ENCODE results near the gene SLC44A1. TPM values are rescaled to one million over a fixed set of nuclear protein-coding genes. Genes with fewer than 3 reads are reported as not detected.
A peak's percentile ranks its signal among the peaks of the same experiment; 100 is the strongest.

SLC44A1 gene
- total and polyA plus RNA-seq, 9 donors: 12.4 to 20.8 (median 15.5) TPM

- no peak overlapping the region for H3K4me3 ChIP-seq (ENCODE audit: low read length)
- no peak overlapping the region for H3K27ac ChIP-seq (ENCODE audit: low read length)
- peak; percentile 37 for DNase-seq
- no peaks in the 10 kb centered on the region for H3K36me3 ChIP-seq (ENCODE audit: control insufficient read depth, insufficient read depth, low read length)
- peaks cover 4% of the 10 kb centered on the region for H3K9me3 ChIP-seq (replicated peaks; ENCODE audit: control insufficient read depth, low read depth, low read length)
- WGBS (ENCODE audit: insufficient coverage): 41% methylated on average over 5 of the region's 12 CpGs
- H3K4me1 ChIP-seq (ENCODE audit: control insufficient read depth, insufficient read depth, low read length): no peaks in the 10 kb centered on the region
- no peaks in the 10 kb centered on the region for H3K27me3 ChIP-seq (ENCODE audit: control insufficient read depth, insufficient read depth, low read length)
Observed at GRCh38 chr9:105328872-105329718, 84.6 kb downstream of the SLC44A1 start.

DNA sequence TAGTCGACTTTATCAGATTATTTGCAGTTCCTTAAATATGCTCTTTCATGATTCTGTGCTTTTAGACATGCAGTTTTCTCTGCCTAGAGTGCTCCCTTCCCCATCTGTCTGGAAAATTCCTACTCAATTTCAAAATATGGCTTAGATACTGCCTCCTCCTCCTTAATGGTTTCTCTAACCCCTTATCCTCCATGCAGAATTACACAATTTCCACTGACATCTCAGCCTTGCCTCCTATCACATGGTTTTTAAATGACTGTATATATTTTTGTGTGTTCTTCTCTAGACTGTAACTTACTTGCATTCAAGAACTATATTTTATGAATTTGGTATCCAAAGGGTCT, 85.2 kb downstream of the SLC44A1 start:
- 73% methylated on average over 1 of the region's 1 CpG for WGBS (ENCODE audit: insufficient coverage)
- H3K9me3 ChIP-seq (replicated peaks; ENCODE audit: control insufficient read depth, low read depth, low read length): peaks cover 4% of the 10 kb centered on the region
- no peak overlapping the region for H3K4me3 ChIP-seq (ENCODE audit: low read length)
- H3K27me3 ChIP-seq (ENCODE audit: control insufficient read depth, insufficient read depth, low read length): no peaks in the 10 kb centered on the region
- no peak overlapping the region for H3K27ac ChIP-seq (ENCODE audit: low read length)
- DNase-seq: peak; percentile 23
- no peaks in the 10 kb centered on the region for H3K4me1 ChIP-seq (ENCODE audit: control insufficient read depth, insufficient read depth, low read length)
- H3K36me3 ChIP-seq (ENCODE audit: control insufficient read depth, insufficient read depth, low read length): no peaks in the 10 kb centered on the region

DNA sequence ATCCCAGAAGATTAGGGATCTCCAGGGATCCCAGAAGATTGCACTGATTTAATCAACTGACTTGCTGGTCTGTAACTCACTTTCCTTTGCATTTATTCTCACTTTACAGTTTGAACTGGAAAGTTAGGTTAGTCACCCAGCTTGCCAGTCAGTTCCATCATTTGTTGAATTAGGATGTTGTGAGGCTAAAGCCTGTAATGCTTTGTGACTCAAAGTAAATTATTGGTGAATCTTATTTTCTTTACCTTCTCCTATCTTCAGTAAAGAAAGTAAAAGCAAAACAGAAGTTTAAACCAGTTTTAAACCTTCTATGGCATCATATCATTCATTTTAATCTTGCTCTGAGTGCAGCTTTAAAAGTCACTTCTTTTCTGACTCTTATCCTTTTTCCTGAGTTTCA, 85.8 kb downstream of the SLC44A1 start:
- Histone ChIP-seq H3K27ac (ENCODE audit: low read length) (no peak overlapping the region), H3K4me1 (ENCODE audit: control insufficient read depth, insufficient read depth, low read length) (no peaks in the 10 kb centered on the region), H3K36me3 (ENCODE audit: control insufficient read depth, insufficient read depth, low read length) (no peaks in the 10 kb centered on the region), H3K4me3 (ENCODE audit: low read length) (no peak overlapping the region), H3K27me3 (ENCODE audit: control insufficient read depth, insufficient read depth, low read length) (no peaks in the 10 kb centered on the region), H3K9me3 (replicated peaks; ENCODE audit: control insufficient read depth, low read depth, low read length) (peaks cover 2% of the 10 kb centered on the region)
- DNase-seq: no peak

DNA sequence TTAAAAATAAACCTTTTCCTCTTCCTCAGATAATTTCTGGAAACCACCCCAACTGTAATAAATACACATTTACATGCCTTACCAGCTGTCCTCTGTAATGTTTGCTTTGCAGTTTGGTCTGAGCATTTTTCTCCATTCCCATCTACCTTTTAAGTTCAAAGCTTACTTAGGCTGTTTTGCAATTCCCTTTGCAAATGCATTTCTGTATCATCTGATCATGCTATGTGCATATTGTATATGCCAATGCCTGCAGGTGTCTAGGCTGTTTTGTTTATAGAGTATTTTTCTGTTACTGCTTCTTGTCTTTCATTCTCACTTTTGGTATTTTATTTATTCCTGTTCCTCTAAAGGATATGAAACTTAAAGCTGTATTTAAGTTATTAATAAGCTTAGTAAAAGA, 86.3 kb downstream of the SLC44A1 start:
- H3K27me3 ChIP-seq (ENCODE audit: control insufficient read depth, insufficient read depth, low read length): no peaks in the 10 kb centered on the region
- H3K4me1 ChIP-seq (ENCODE audit: control insufficient read depth, insufficient read depth, low read length): no peaks in the 10 kb centered on the region
- no peaks in the 10 kb centered on the region for H3K36me3 ChIP-seq (ENCODE audit: control insufficient read depth, insufficient read depth, low read length)
- H3K4me3 ChIP-seq (ENCODE audit: low read length): no peak overlapping the region
- H3K9me3 ChIP-seq (replicated peaks; ENCODE audit: control insufficient read depth, low read depth, low read length): no peaks in the 10 kb centered on the region
- no peak overlapping the region for H3K27ac ChIP-seq (ENCODE audit: low read length)
- no peak for DNase-seq

DNA sequence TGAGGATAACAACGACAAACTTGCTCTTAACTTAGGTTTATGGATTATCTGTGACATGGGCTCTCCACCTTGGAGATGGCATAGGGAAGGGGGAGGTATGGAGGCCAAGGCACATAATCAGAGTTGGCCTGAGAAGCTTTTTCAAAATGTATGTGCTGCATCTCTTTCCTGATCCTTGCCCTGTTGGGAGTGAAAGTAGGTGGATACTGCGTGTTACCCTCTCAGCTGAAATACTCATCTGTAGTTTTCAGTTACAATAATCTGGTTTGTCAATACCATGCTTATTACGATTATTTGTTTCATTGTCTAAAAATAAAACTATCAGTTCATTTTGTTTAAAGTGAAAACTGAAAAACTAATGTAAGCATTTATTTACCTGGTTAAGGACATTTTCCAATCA, 86.7 kb downstream of the SLC44A1 start:
- no peak overlapping the region for H3K4me3 ChIP-seq (ENCODE audit: low read length)
- no peaks in the 10 kb centered on the region for H3K27me3 ChIP-seq (ENCODE audit: control insufficient read depth, insufficient read depth, low read length)
- DNase-seq: no peak
- WGBS (ENCODE audit: insufficient coverage): no CpG with 5 or more reads among the region's 3 CpGs
- no peaks in the 10 kb centered on the region for H3K9me3 ChIP-seq (replicated peaks; ENCODE audit: control insufficient read depth, low read depth, low read length)
- H3K27ac ChIP-seq (ENCODE audit: low read length): no peak overlapping the region
- no peaks in the 10 kb centered on the region for H3K4me1 ChIP-seq (ENCODE audit: control insufficient read depth, insufficient read depth, low read length)
- H3K36me3 ChIP-seq (ENCODE audit: control insufficient read depth, insufficient read depth, low read length): no peaks in the 10 kb centered on the region

- Histone ChIP-seq H3K27ac (ENCODE audit: low read length) (no peak overlapping the region), H3K4me3 (ENCODE audit: low read length) (no peak overlapping the region), H3K9me3 (replicated peaks; ENCODE audit: control insufficient read depth, low read depth, low read length) (no peaks in the 10 kb centered on the region), H3K27me3 (ENCODE audit: control insufficient read depth, insufficient read depth, low read length) (no peaks in the 10 kb centered on the region), H3K4me1 (ENCODE audit: control insufficient read depth, insufficient read depth, low read length) (no peaks in the 10 kb centered on the region), H3K36me3 (ENCODE audit: control insufficient read depth, insufficient read depth, low read length) (peaks cover 4% of the 10 kb centered on the region)
- WGBS (ENCODE audit: insufficient coverage): no CpG with 5 or more reads among the region's 1 CpG
- DNase-seq: no peak
Observed at GRCh38 chr9:105331755-105332154, 87.3 kb downstream of the SLC44A1 start.

- H3K4me3 ChIP-seq (ENCODE audit: low read length): no peak overlapping the region
- no peak overlapping the region for H3K27ac ChIP-seq (ENCODE audit: low read length)
- peaks cover 7% of the 10 kb centered on the region for H3K36me3 ChIP-seq (ENCODE audit: control insufficient read depth, insufficient read depth, low read length)
- H3K4me1 ChIP-seq (ENCODE audit: control insufficient read depth, insufficient read depth, low read length): no peaks in the 10 kb centered on the region
- no peaks in the 10 kb centered on the region for H3K27me3 ChIP-seq (ENCODE audit: control insufficient read depth, insufficient read depth, low read length)
- no peak for DNase-seq
- no CpG with 5 or more reads among the region's 2 CpGs for WGBS (ENCODE audit: insufficient coverage)
- H3K9me3 ChIP-seq (replicated peaks; ENCODE audit: control insufficient read depth, low read depth, low read length): no peaks in the 10 kb centered on the region
Observed at GRCh38 chr9:105332471-105332870, 88.0 kb downstream of the SLC44A1 start.

GRCh38 chr9:105333076-105333475, 88.6 kb downstream of the SLC44A1 start:
- peaks cover 7% of the 10 kb centered on the region for H3K36me3 ChIP-seq (ENCODE audit: control insufficient read depth, insufficient read depth, low read length)
- no peaks in the 10 kb centered on the region for H3K9me3 ChIP-seq (replicated peaks; ENCODE audit: control insufficient read depth, low read depth, low read length)
- no peaks in the 10 kb centered on the region for H3K27me3 ChIP-seq (ENCODE audit: control insufficient read depth, insufficient read depth, low read length)
- WGBS (ENCODE audit: insufficient coverage): no CpG with 5 or more reads among the region's 1 CpG
- H3K4me1 ChIP-seq (ENCODE audit: control insufficient read depth, insufficient read depth, low read length): no peaks in the 10 kb centered on the region
- no peak for DNase-seq
- no peak overlapping the region for H3K27ac ChIP-seq (ENCODE audit: low read length)
- no peak overlapping the region for H3K4me3 ChIP-seq (ENCODE audit: low read length)

DNA sequence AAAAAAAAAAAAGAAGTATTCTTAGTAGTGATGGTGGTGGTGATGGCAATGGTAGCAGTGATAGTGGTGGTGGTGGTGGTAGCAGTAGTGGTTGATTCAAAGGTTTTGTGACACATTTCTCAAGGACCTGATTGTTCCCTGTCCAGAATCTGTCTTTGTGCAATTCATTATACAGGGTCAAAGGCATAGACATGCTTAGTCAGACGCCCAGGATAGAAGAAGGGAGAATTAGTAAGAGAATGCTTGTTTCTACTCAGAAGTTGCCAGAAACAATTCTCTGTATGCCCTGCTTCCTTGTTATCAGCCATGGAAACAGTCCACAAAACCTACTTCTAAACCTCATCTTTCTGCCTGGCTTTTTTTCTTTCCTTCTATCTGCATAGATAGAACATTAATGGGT, 89.4 kb downstream of the SLC44A1 start:
- Histone ChIP-seq H3K36me3 (ENCODE audit: control insufficient read depth, insufficient read depth, low read length) (peaks cover 7% of the 10 kb centered on the region), H3K4me1 (ENCODE audit: control insufficient read depth, insufficient read depth, low read length) (no peaks in the 10 kb centered on the region), H3K27ac (ENCODE audit: low read length) (no peak overlapping the region), H3K9me3 (replicated peaks; ENCODE audit: control insufficient read depth, low read depth, low read length) (no peaks in the 10 kb centered on the region), H3K27me3 (ENCODE audit: control insufficient read depth, insufficient read depth, low read length) (no peaks in the 10 kb centered on the region), H3K4me3 (ENCODE audit: low read length) (no peak overlapping the region)
- no peak for DNase-seq
- no CpG with 5 or more reads among the region's 1 CpG for WGBS (ENCODE audit: insufficient coverage)

- DNase-seq: no peak
- Histone ChIP-seq H3K27ac (ENCODE audit: low read length) (no peak overlapping the region), H3K27me3 (ENCODE audit: control insufficient read depth, insufficient read depth, low read length) (no peaks in the 10 kb centered on the region), H3K4me1 (ENCODE audit: control insufficient read depth, insufficient read depth, low read length) (no peaks in the 10 kb centered on the region), H3K4me3 (ENCODE audit: low read length) (no peak overlapping the region), H3K9me3 (replicated peaks; ENCODE audit: control insufficient read depth, low read depth, low read length) (no peaks in the 10 kb centered on the region), H3K36me3 (ENCODE audit: control insufficient read depth, insufficient read depth, low read length) (peaks cover 7% of the 10 kb centered on the region)
- WGBS (ENCODE audit: insufficient coverage): 72% methylated on average over 2 of the region's 2 CpGs
Observed at GRCh38 chr9:105338308-105338707, 93.9 kb downstream of the SLC44A1 start.

DNA sequence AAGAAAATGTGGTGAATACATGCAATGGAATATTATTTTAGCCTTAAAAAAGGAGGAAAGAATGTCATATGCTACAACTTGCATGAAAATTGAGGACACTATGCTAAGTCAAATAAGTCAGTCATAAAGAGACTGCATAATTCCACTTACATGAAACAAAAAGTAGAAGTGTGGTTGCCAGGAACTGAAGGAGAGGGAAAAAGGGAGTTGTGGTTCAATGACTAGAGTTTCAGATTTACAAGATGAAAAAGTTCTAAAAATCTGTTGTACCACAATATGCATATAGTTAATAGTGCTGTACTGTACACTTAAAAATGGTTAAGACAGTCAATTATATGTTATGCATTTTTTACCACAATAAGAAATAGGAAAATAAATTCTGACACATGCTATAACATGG, 95.4 kb downstream of the SLC44A1 start:
- Histone ChIP-seq H3K9me3 (replicated peaks; ENCODE audit: control insufficient read depth, low read depth, low read length) (no peaks in the 10 kb centered on the region), H3K36me3 (ENCODE audit: control insufficient read depth, insufficient read depth, low read length) (peaks cover 7% of the 10 kb centered on the region), H3K27me3 (ENCODE audit: control insufficient read depth, insufficient read depth, low read length) (no peaks in the 10 kb centered on the region), H3K4me1 (ENCODE audit: control insufficient read depth, insufficient read depth, low read length) (no peaks in the 10 kb centered on the region), H3K4me3 (ENCODE audit: low read length) (no peak overlapping the region), H3K27ac (ENCODE audit: low read length) (no peak overlapping the region)
- no peak for DNase-seq
